AG09309 (cell line): ENCODE results near the gene SYT17.

Experiments
- DNase-seq: peaks from one replicate; pipeline ENCODE4 v3.0.0-alpha.2; 2010; ENCODE audit warnings: low read depth
- H3K4me3 ChIP-seq: 2 replicates; pipeline ENCODE4 v1.5.1; 2011; ENCODE audit warnings: mild to moderate bottlenecking, low read depth, low read length, moderate library complexity; ENCODE audit not compliant: control insufficient read depth
- CTCF ChIP-seq: IDR thresholded peaks from 2 replicates; pipeline ENCODE4 v1.5.1; 2011; ENCODE audit warnings: mild to moderate bottlenecking, low read depth, low read length, inconsistent platforms; ENCODE audit not compliant: insufficient read depth, control insufficient read depth; ENCODE audit errors: missing control alignments

Gene SYT17

GRCh38 chr16:19238406-19238805 lies 70.4 kb downstream of the SYT17 start:
- TF ChIP-seq CTCF, result no peak
- DNase-seq, result no peak

GRCh38 chr16:19239511-19240155 lies 71.6 kb downstream of the SYT17 start:
- H3K4me3 ChIP-seq, result no peak overlapping the region
- DNase-seq, result no peak
- no peak for TF ChIP-seq CTCF

More at GRCh38 chr16:19238406-19238805, 70.4 kb downstream of the SYT17 start:
- H3K4me3 ChIP-seq, result no peak overlapping the region

- no peak overlapping the region for H3K4me3 ChIP-seq
- no peak for DNase-seq
- no peak for TF ChIP-seq CTCF
Observed at GRCh38 chr16:19240494-19240893, 72.5 kb downstream of the SYT17 start.

GRCh38 chr16:19241512-19241911 lies 73.5 kb downstream of the SYT17 start:
- no peak for TF ChIP-seq CTCF
- H3K4me3 ChIP-seq, result no peak overlapping the region
- no peak for DNase-seq

GRCh38 chr16:19242186-19242585 lies 74.1 kb downstream of the SYT17 start:
- no peak overlapping the region for H3K4me3 ChIP-seq
- DNase-seq, result no peak
- TF ChIP-seq CTCF, result no peak

GRCh38 chr16:19242987-19243575 lies 75.0 kb downstream of the SYT17 start:
- DNase-seq, result no peak
- H3K4me3 ChIP-seq, result no peak overlapping the region
- TF ChIP-seq CTCF, result no peak
